Measurements from ENCODE around the gene CACNA1H. TPM values are rescaled to one million over a fixed set of nuclear protein-coding genes. Genes with fewer than 3 reads are reported as not detected.

The CACNA1H gene
- total and polyA plus RNA-seq, 2 of the 4 experiments (the other 2 are of a cell fraction) = 1.6 to 5.8 TPM

DNA sequence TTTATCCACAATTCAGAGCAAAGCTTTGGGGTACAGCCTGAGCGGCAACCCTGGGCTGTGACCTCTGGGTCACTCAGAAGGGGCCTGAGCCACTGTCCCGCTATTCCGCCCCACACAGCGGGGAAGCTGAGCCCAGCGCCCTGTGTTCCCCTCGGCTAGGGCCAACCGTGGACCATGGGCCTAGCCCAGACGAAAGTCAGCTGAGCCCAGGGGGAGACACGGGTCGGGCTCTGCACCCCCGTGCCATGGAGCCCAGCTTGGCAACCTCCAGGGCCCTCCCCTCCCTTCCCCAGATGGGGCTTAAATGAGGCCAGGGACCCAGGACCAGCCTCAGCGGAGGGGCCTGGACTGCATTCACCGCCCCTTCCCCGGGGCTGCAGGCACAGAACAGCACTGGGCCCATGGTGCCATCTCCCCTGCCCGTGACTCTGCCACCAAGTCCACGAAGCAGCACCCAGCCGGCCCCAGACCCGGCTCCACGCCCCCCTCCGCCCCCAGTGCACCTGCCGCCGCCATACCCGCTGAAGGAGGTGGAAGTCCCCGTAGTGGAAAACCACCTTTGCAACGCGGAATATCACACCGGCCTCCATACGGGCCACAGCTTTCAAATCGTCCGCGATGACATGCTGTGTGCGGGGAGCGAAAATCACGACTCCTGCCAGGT, 104.8 kb downstream of the CACNA1H start:
- Histone ChIP-seq H2AK9ac (replicated peaks; ENCODE audit: low read depth, low read length, poor library complexity) (no peak overlapping the region), H2BK5ac (ENCODE audit: low read depth, low read length, poor library complexity, severe bottlenecking) (no peak overlapping the region), H3K4me1 (ENCODE audit: control insufficient read depth, insufficient read depth, low read length) (no peaks in the 10 kb centered on the region), H2BK120ac (ENCODE audit: low read depth, low read length) (no peak overlapping the region), H4K91ac (ENCODE audit: insufficient read depth, low read depth, low read length) (no peak overlapping the region), H3K27me3 (ENCODE audit: control insufficient read depth, insufficient read depth, low read length) (peaks cover 36% of the 10 kb centered on the region), H3K14ac (replicated peaks; ENCODE audit: low read depth, low read length) (no peak overlapping the region), H3K36me3 (ENCODE audit: control insufficient read depth, insufficient read depth, low read length) (no peaks in the 10 kb centered on the region), H2BK20ac (ENCODE audit: low read depth, low read length) (no peak overlapping the region), H3K4ac (ENCODE audit: low read depth, low read length) (no peak overlapping the region), H3K18ac (ENCODE audit: low read depth, low read length) (no peak overlapping the region), H3K9me1 (ENCODE audit: insufficient read depth, low read length) (no peaks in the 10 kb centered on the region), H2AFZ (replicated peaks; ENCODE audit: low read length, poor library complexity) (no peak overlapping the region), H4K20me1 (ENCODE audit: insufficient read depth, low read length) (no peaks in the 10 kb centered on the region; the same call in 1 of the 2 replicates), H3K27ac (ENCODE audit: insufficient read depth, low read length) (no peak overlapping the region), H2AK5ac (ENCODE audit: low read depth, low read length) (no peak overlapping the region), H3K9me3 (ENCODE audit: control insufficient read depth, insufficient read depth, low read length) (no peaks in the 10 kb centered on the region), H3K4me2 (ENCODE audit: low read depth, low read length) (no peak overlapping the region), H4K8ac (ENCODE audit: low read depth in 2 of 2, low read length in 2 of 2) (no peak overlapping the region), H3K9ac (ENCODE audit: low read depth, low read length) (no peak overlapping the region), H3K79me1 (ENCODE audit: low read depth in 1 of 2, low read length in 2 of 2) (no peaks in the 10 kb centered on the region), H3K23ac (ENCODE audit: low read depth, low read length) (no peak overlapping the region), H3K4me3 (ENCODE audit: insufficient read depth, low read depth, low read length) (no peak overlapping the region), H3K56ac (ENCODE audit: extremely low read depth, insufficient read depth, low read length) (no peak overlapping the region), H4K5ac (ENCODE audit: low read depth, low read length) (no peak overlapping the region), H2BK15ac (ENCODE audit: low read depth, low read length) (no peak overlapping the region)
- POLR2A ChIA-PET (ENCODE audit: unreplicated experiment) = no interaction called here
- no peak for TF ChIP-seq RFX5 (IDR thresholded peaks at IDR 0.05; ENCODE audit: low read depth, low read length)
- TF ChIP-seq FOS (IDR thresholded peaks at IDR 0.05; ENCODE audit: low read depth, low read length) = no peak
- no peak for TF ChIP-seq MAFK (IDR thresholded peaks at IDR 0.05; ENCODE audit: low read depth, low read length)
- no peak for TF ChIP-seq RCOR1 (IDR thresholded peaks at IDR 0.05; ENCODE audit: insufficient replicate concordance, low read length)
- no peak for TF ChIP-seq CHD1 (IDR thresholded peaks at IDR 0.05; ENCODE audit: low read depth, low read length)
- TF ChIP-seq, protein P1, sequence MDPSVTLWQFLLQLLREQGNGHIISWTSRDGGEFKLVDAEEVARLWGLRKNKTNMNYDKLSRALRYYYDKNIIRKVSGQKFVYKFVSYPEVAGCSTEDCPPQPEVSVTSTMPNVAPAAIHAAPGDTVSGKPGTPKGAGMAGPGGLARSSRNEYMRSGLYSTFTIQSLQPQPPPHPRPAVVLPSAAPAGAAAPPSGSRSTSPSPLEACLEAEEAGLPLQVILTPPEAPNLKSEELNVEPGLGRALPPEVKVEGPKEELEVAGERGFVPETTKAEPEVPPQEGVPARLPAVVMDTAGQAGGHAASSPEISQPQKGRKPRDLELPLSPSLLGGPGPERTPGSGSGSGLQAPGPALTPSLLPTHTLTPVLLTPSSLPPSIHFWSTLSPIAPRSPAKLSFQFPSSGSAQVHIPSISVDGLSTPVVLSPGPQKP (IDR thresholded peaks at IDR 0.05; ENCODE audit: borderline replicate concordance, low read depth, low read length) = no peak
- TF ChIP-seq, protein P2, sequence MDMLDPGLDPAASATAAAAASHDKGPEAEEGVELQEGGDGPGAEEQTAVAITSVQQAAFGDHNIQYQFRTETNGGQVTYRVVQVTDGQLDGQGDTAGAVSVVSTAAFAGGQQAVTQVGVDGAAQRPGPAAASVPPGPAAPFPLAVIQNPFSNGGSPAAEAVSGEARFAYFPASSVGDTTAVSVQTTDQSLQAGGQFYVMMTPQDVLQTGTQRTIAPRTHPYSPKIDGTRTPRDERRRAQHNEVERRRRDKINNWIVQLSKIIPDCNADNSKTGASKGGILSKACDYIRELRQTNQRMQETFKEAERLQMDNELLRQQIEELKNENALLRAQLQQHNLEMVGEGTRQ (IDR thresholded peaks at IDR 0.05; ENCODE audit: low read depth, low read length) = no peak
- no peak for TF ChIP-seq SMC3 (IDR thresholded peaks at IDR 0.05; ENCODE audit: low read depth, low read length)
- no peak for TF ChIP-seq CEBPB (IDR thresholded peaks at IDR 0.05; ENCODE audit: low read depth, low read length)
- no peak for TF ChIP-seq RAD21 (IDR thresholded peaks at IDR 0.05; ENCODE audit: low read length)
- 74% methylated on average over 24 of the region's 34 CpGs; no CpG with 5 or more reads in 1 of the 2 experiments for WGBS, 2 experiments (ENCODE audit: extremely low coverage in 2 of 2, insufficient read length in 1 of 2)
- CTCF ChIA-PET = no interaction called here
- DNase-seq = no peak
- in situ Hi-C loops (cut with MboI; ENCODE audit: low sequenced_read_pairs) (no loop called here), intact Hi-C loops (cut with micrococcal nuclease) (no loop called here), dilution Hi-C loops (cut with HindIII; ENCODE audit: low sequenced_read_pairs, unreplicated experiment) (no loop called here)
- no peak for ATAC-seq (ENCODE audit: low read depth)
- BruUV-seq (replicated peaks) = no TSS peak
